Activated naive CD8-positive, alpha-beta T cell treated with anti-CD3 and anti-CD28 coated beads, Interleukin-2, amount 50 U/mL, for 16 hours (primary cell): ENCODE measurements around the gene TRAPPC14.
"Not testable (repeated sequence)": the region's sequence is repeated elsewhere in the genome, so short reads cannot be mapped to it uniquely, and the experiment has no call there.

ENCODE experiments used
- DNase-seq: peaks from one replicate; pipeline ENCODE4 v3.0.0-alpha.2; 2020; ENCODE audit warnings: low read depth, low spot score

TRAPPC14 gene

GRCh38 chr7:100158229-100159098 is at the start of gene TRAPPC14:
Gene TRAPPC14 (minus strand): TSS chr7:100158723. CDS start chr7:100158499, 224 bp downstream.
- DNase-seq, result peak; percentile 85

- no peak for DNase-seq
Observed at GRCh38 chr7:100204454-100204853, 45.9 kb upstream of the TRAPPC14 start.

GRCh38 chr7:100200693-100201092 is 42.2 kb upstream of the TRAPPC14 start:
- no peak for DNase-seq

GRCh38 chr7:100198266-100198665 is 39.7 kb upstream of the TRAPPC14 start:
- DNase-seq, result no peak

GRCh38 chr7:100195901-100196322 is 37.4 kb upstream of the TRAPPC14 start:
- DNase-seq, result not testable (repeated sequence)

GRCh38 chr7:100195222-100195621 is 36.7 kb upstream of the TRAPPC14 start:
- DNase-seq, result no peak

GRCh38 chr7:100192969-100193368 is 34.4 kb upstream of the TRAPPC14 start:
- no peak for DNase-seq

- DNase-seq, result not testable (repeated sequence)
Observed at GRCh38 chr7:100192281-100192862, 33.8 kb upstream of the TRAPPC14 start.

GRCh38 chr7:100191775-100192174 is 33.3 kb upstream of the TRAPPC14 start:
- no peak for DNase-seq

- DNase-seq, result no peak
Observed at GRCh38 chr7:100190048-100190711, 31.7 kb upstream of the TRAPPC14 start.

GRCh38 chr7:100189061-100189460 is 30.5 kb upstream of the TRAPPC14 start:
- no peak for DNase-seq

- no peak for DNase-seq
Observed at GRCh38 chr7:100185726-100186125, 27.2 kb upstream of the TRAPPC14 start.

- DNase-seq, result not testable (repeated sequence)
Observed at GRCh38 chr7:100183090-100183489, 24.6 kb upstream of the TRAPPC14 start.

- DNase-seq, result not testable (repeated sequence)
Observed at GRCh38 chr7:100182616-100183015, 24.1 kb upstream of the TRAPPC14 start.

- not testable (repeated sequence) for DNase-seq
Observed at GRCh38 chr7:100180084-100180483, 21.6 kb upstream of the TRAPPC14 start.

GRCh38 chr7:100177045-100178001 is 18.8 kb upstream of the TRAPPC14 start, which contains the start of the genes GPC2 and STAG3:
Gene GPC2 (minus strand): TSS chr7:100177381. CDS start chr7:100177199, 182 bp downstream.
Gene STAG3 (plus strand): TSS chr7:100177918. CDS start chr7:100180557, 2,639 bp downstream.
- peak; percentile 96 for DNase-seq

GRCh38 chr7:100176096-100177044 is 17.8 kb upstream of the TRAPPC14 start:
- no peak for DNase-seq

GRCh38 chr7:100175296-100175935 is 16.9 kb upstream of the TRAPPC14 start:
- DNase-seq, result no peak

GRCh38 chr7:100174582-100174981 is 16.1 kb upstream of the TRAPPC14 start:
- no peak for DNase-seq
